NCI-H524 treated with DMSO at 0.1 percent for 48 hours (cell line): ENCODE results near the gene EGFL6.
"Not testable (repeated sequence)": the region's sequence is repeated elsewhere in the genome, so short reads cannot be mapped to it uniquely, and the experiment has no call there.

Source experiments
- DNase-seq: peaks from one replicate; lab custom pipeline; 2025; lab: John Stamatoyannopoulos, UW

Gene EGFL6

GRCh38 chrX:13597874-13598273, 28.5 kb downstream of the EGFL6 start:
- DNase-seq, result no peak

DNA sequence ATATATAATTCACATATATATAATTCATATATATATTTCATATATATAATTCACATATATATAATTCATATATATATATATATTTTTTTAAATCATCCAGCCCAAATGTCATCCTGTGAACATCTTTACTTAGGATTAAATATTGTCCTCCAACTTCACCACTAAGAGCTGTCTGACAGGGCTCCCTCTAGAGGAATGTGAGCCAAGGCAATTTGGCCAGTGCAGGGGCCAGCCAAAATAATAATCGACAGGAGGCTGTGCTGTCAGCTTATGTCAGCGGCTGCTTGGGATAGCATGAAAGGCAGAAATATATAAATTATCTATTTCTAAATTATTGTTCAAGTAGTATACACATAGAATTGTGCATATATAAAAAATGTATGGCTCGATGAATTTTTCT, 29.5 kb downstream of the EGFL6 start:
- no peak for DNase-seq

GRCh38 chrX:13599491-13599890, 30.1 kb downstream of the EGFL6 start:
- DNase-seq, result no peak

DNA sequence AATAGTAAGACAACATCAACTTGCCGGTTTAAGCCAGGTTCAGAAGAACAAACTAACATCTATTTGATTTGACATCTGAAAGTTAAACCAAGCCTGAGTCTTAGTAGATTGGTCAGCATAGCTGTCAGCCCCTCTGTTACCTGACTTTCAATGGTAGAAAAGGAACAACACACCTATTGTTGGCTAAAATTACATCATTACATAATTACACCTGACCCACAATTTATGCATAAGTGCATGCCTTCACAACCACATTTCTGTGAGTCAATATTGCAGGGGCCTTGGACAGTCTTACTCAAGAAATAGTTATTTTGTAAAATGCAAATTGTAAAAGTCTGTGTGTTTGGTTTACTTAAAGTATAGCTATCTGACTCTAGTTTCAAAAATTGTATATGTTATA, 36.2 kb downstream of the EGFL6 start:
- no peak for DNase-seq

DNA sequence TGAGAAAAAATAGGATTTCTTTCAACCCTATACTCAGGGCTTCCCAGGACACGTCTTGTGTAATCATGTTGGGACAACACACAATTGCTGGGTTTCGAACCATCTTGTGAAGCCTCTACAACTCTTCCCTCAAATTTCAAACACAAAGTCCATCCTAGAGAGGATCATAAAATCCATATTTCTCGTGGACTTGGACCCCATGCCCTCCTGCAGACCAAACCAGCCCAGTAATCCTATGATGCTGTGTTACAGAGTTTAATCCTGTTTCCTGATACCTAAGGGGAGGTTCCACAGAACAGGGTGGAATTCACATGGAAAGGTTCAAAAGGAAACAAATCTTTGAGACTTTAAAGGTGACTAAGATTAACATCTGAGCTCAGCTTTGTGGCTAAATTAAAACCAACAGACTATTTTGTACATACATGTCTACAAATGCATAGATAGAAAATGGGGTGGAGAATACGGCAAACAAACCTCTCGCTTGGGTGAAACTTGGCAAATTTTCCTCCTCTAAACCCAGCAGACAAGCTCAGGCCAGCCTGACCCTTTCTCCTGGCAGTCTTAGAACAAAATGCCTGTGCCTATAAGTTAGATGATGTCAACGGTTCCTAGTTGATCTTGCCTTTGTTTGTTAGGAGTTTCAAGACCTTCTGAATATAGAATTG, 38.1 kb downstream of the EGFL6 start:
- DNase-seq, result no peak

DNA sequence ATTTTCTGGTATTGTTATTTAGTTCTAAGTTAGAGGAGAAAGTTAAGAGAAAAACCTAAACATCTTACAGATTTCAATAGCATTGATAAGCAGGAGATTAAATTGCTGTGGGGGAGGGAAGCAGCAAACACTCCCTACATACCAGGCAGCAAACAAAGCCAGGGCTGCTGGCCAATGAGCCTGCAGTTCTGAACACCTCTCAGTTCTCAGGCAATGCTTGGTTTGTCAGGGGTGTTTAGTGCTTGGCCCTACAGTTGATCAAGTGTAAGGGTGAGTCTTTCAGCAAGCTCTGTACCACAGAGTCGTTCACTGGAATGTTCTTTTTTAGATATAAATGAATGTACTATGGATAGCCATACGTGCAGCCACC, 38.6 kb downstream of the EGFL6 start:
- DNase-seq, result no peak

DNA sequence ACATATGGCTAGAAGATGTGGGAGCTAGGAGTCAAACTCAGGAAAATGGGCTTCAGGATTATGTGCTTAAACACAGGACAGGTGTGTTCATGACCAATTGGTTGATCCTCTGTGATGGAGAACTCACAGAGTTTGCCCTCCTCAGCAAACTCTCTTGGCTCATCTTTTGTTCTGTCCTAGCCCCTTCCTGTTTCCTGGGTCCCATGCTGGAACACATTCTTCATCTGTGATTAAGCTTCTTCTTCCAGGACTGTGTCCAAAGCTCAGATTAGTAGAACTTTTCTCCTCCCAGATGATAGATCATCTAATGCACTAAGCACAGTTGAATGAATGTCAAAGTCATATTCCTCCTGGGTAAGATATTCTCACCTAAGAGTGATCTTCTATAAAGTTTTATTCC, 44.8 kb downstream of the EGFL6 start:
- no peak for DNase-seq

GRCh38 chrX:13620207-13620606, 50.8 kb downstream of the EGFL6 start:
- DNase-seq, result no peak

DNA sequence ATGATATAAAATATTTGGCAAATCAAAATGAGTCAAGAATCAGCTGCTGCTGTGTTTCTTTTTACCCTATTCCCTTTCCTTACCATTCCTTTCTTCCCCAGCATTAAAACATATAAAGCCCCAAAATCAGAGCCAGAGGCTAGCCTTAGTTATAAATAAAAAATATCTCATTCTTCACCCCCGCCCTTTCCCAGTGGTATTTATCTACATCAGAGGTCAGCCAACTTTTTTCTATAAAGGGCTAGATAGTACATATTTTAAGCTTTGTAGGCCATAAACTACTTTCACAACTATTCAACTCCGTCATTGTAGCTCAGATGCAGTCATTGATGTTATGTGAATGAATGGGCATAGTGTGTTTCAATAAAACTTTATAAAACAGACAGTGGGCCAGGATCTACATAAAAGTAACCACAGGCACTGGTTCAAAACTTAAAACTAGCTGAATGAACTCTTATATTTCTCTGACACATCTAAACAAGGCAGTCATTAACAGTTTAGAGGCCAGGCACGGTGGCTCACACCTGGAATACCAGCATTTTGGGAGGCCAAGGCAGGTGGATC, 53.1 kb downstream of the EGFL6 start:
- DNase-seq, result no peak

- DNase-seq, result no peak
These were observed 57.9 kb downstream of the EGFL6 start for GRCh38 chrX:13627306-13627705.

GRCh38 chrX:13637224-13637623, 67.8 kb downstream of the EGFL6 start:
- not testable (repeated sequence) for DNase-seq

GRCh38 chrX:13638021-13638420, 68.6 kb downstream of the EGFL6 start:
- no peak for DNase-seq

DNA sequence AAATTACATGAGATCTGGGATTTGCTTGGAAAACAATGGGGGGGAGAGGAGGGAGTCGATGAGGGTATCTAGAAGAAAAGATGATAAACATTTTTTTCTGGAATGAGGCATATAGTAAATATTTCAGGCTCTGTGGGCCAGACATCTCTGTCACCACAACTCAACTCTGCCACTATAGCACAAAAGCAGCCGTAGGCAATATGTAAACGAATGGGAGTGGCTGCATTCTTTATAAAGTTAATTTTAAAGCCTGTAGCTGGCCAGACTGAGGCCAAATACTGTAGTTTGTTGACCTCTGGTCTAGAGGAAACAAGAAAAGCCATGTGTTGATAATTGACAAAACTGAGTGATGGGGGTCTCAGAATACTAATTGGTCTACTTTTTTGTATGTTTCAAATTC, 69.4 kb downstream of the EGFL6 start:
- DNase-seq, result no peak

GRCh38 chrX:13641684-13642083, 72.3 kb downstream of the EGFL6 start:
- DNase-seq, result not testable (repeated sequence)

GRCh38 chrX:13645464-13646153, 76.2 kb downstream of the EGFL6 start:
- no peak for DNase-seq

GRCh38 chrX:13646154-13646549, 76.8 kb downstream of the EGFL6 start:
- no peak for DNase-seq

GRCh38 chrX:13647709-13648212, 78.4 kb downstream of the EGFL6 start:
- no peak for DNase-seq

DNA sequence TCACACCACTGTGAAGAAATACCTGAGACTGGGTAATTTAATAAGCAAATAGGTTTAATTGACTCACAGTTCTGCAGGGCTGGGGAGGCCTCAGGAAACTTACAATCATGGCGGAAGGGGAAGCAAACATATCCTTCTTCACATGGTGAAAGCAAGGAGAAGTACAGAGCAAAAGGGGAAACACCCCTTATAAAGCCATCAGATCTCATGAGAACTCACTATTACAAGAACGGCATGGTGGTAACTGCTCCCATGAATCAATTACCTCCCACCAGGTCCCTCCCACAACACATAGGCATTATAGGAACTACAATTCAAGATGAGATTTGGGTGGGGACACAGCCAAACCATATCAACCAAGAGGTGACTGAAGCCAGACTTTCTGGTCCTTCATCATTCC, 78.9 kb downstream of the EGFL6 start:
- DNase-seq, result not testable (repeated sequence)

DNA sequence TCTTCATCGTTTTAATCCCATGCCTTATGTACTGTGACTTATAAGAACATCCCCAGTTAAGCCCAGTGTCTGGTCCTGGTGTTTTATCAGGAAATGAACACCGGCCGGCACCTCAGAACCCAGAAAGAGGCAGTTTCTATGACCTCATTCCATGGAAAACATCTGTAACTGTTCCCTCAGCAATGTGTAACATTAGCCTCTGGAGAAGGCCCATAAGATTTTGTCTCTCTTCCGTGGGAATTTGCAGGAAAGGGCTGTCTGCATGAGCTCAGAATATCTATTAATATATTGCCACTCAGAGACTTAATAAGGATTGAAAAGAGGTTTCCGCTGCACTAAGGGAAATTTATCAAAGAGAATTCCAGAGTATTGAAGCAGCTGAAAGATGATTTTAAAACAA, 80.4 kb downstream of the EGFL6 start:
- no peak for DNase-seq

DNA sequence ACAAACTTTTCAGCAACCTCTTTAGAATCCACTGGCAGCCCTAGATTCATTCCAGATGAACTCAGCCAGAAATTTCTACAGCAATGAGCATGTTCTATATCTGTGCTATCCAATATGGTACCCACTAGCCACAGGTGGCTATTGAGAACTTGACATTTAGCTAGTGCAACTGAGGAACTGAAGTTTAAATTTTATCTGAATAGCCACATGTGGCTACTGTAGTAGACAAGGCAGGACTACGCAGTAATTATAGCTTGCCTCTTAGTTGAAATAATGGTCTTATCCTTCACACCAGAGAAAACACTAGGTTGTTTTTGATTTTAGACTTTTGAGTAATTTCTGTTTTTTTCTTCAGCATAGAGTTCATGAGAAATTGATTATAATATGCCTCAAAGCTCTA, 80.9 kb downstream of the EGFL6 start:
- DNase-seq, result no peak

GRCh38 chrX:13651150-13651549, 81.7 kb downstream of the EGFL6 start:
- no peak for DNase-seq

DNA sequence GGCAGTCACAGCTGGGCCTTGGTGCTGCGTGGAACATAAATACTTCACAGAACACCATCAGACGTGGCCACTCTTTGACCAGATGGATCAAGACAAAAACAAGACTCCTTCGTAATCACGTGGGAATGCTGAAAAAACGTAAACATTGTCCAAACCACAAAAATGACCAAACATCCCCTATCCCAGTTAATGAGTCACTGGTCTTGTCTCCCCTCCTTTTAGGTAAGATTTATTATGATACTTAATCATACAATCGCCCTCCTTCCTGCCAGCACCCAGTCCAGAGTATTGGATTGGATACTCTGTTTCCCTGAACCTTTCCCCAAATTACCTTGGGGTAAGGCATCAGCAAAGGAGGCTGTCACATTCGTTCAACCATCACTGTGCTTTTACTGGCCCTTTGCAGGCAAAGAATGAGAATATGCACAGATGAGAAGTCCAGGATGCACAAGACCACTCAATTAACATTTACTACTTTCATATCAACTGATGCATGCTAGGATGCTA, 82.9 kb downstream of the EGFL6 start:
- no peak for DNase-seq
